GM12878 (cell line): ENCODE results near the gene OR13J1.

Source experiments
- CREB1 ChIP-seq: IDR thresholded peaks from 2 replicates; pipeline ENCODE4 v1.6.1; 2012; ENCODE audit warnings: low read depth, mild to moderate bottlenecking, inconsistent platforms
- NFIC ChIP-seq: IDR thresholded peaks from 2 replicates; pipeline ENCODE4 v1.6.1; 2012; ENCODE audit warnings: low read depth, mild to moderate bottlenecking, inconsistent platforms, low read length, moderate library complexity

- TF ChIP-seq NFIC (no peak), CREB1 (no peak)
Measured at GRCh38 chr9:35822926-35823325, 47.3 kb downstream of the OR13J1 start.
